ENCODE results near the gene BCAS4.

DNA sequence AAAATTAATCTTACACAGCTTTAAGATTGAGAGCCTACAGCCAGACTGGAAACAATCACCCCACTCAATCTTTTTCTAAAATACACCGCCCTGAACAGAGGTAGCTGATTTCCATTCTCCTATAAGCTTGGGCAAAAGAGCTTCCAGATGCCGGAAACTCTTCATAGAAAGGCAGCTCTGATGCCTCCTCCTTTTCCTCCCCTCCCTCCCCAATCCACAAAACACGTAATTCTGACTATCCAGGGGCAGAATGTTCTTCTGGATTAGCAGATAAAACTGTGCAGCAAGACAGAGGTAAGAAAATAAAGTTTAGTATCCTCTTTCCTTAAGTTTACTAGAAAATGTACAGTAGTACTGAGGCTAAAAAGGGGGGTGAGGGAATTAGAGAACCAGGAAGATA is 120.6 kb downstream of the BCAS4 start:
- TF ChIP-seq CTCF (conservative IDR thresholded peaks at IDR 0.05) (no peak), EZH2 (IDR thresholded peaks at IDR 0.05; ENCODE audit: low read depth) (no peak)

Measured in PC-9 (cell line).